HepG2 (cell line): ENCODE results near the gene RIIAD1. TPM values are rescaled to one million over a fixed set of nuclear protein-coding genes. Genes with fewer than 3 reads are reported as not detected.

ENCODE experiments used
- ATAC-seq: fragments of 200-7000 bp; cut with Tn5 transposase; 3 replicates; pipeline ENCODE4 v1.9.1; 2020; ENCODE audit warnings: mild to moderate bottlenecking, moderate library complexity
- BruUV-seq: library from RNA; stranded (reverse); fragments of 400-500 nt; replicated peaks from 2 replicates; lab custom pipeline; 2021; lab: Mats Ljungman, UMichigan
- CTCF ChIA-PET: fragments of 300-600 bp; formaldehyde crosslinking; extraction: SDS; loops from one replicate; lab custom pipeline; 2021; ENCODE audit warnings: low total read pairs, inconsistent platforms, low intra/inter-chr PET ratio; lab: Yijun Ruan, JAX
- POLR2A ChIA-PET: fragments of 350-600 bp; sonication (Branson Sonifier 250); formaldehyde crosslinking; loops from one replicate; lab custom pipeline; 2020; ENCODE audit warnings: antibody characterized with exemption, inconsistent platforms; lab: Yijun Ruan, JAX
- DNase-seq: peaks from one replicate; pipeline ENCODE4 v3.0.0-alpha.2; 2015; ENCODE audit warnings: low spot score
- FAIRE-seq: peaks from 3 replicates; lab custom pipeline; 2011; peaks lifted over from hg19 to GRCh38; lab: Jason Lieb, UNC
- H2AFZ ChIP-seq: one replicate; pipeline ENCODE4 v1.6.1; 2011; ENCODE audit warnings: low read length, inconsistent platforms
- H3K27ac ChIP-seq: fragments of 300-600 bp; 3 replicates; pipeline ENCODE4 v1.8.0; 2011; ENCODE audit warnings: mixed run types, mild to moderate bottlenecking, mixed read lengths, low read length, inconsistent platforms; ENCODE audit not compliant: insufficient read depth; ENCODE audit errors: extremely low read length
- H3K27me3 ChIP-seq, 2 experiments: fragments of 200-600 bp in 1 of 2; 2 replicates in 1 of 2; 3 replicates in 1 of 2; pipeline versions ENCODE4 v1.6.0 to v1.8.0; 2011; ENCODE audit warnings: low read length in 2 of 2, mild to moderate bottlenecking in 2 of 2, moderate library complexity in 2 of 2, inconsistent platforms in 1 of 2; ENCODE audit not compliant: insufficient read depth in 2 of 2, control insufficient read depth in 1 of 2
- H3K36me3 ChIP-seq, 2 experiments: fragments of 200-600 bp in 1 of 2; replicated peaks in 1 of 2; 2 replicates in 1 of 2; 3 replicates in 1 of 2; pipeline versions ENCODE4 v1.5.1 to v1.8.0; 2011; ENCODE audit warnings: low read length in 2 of 2, inconsistent platforms in 1 of 2; ENCODE audit not compliant: insufficient read depth in 2 of 2, control insufficient read depth in 1 of 2
- H3K4me1 ChIP-seq: 2 replicates; pipeline ENCODE4 v1.5.1; 2012; ENCODE audit warnings: low read length, inconsistent platforms; ENCODE audit not compliant: insufficient read depth
- H3K4me2 ChIP-seq: 2 replicates; pipeline ENCODE4 v1.6.0; 2011; ENCODE audit warnings: low read depth, low read length, inconsistent platforms
- H3K4me3 ChIP-seq, 3 experiments: fragments of 200-600 bp in 1 of 3; sonication (generic), shearing (Covaris generic) in 1 of 3; replicated peaks in 1 of 3; 2 replicates each; pipeline ENCODE4 v1.5.1; 2011 to 2016; ENCODE audit warnings: low read length in 3 of 3, inconsistent platforms in 2 of 3, low read depth in 2 of 3, mild to moderate bottlenecking in 2 of 3, control low read depth in 1 of 3, mixed read lengths in 1 of 3; ENCODE audit not compliant: insufficient read depth in 1 of 3
- H3K79me2 ChIP-seq: one replicate; pipeline ENCODE4 v1.6.1; 2011; ENCODE audit warnings: low read length, inconsistent platforms; ENCODE audit not compliant: insufficient read depth
- H3K9ac ChIP-seq: 2 replicates; pipeline ENCODE4 v1.6.0; 2011; ENCODE audit warnings: mild to moderate bottlenecking, low read depth, low read length, inconsistent platforms; ENCODE audit not compliant: insufficient read depth
- H3K9me3 ChIP-seq: 2 replicates; pipeline ENCODE4 v1.5.1; 2012; ENCODE audit warnings: mild to moderate bottlenecking, low read length
- H4K20me1 ChIP-seq: 2 replicates; pipeline ENCODE4 v1.6.0; 2011; ENCODE audit warnings: inconsistent platforms, mild to moderate bottlenecking, low read length, moderate library complexity; ENCODE audit not compliant: insufficient read depth
- THYN1 ChIP-seq: sonication (generic); formaldehyde crosslinking; IDR thresholded peaks from 2 replicates; pipeline ENCODE4 v1.8.1; 2023; ENCODE audit warnings: low read depth, mild to moderate bottlenecking, moderate library complexity, missing genetic modification reagents, borderline replicate concordance
- ZNF263 ChIP-seq: sonication (generic); formaldehyde crosslinking; IDR thresholded peaks from 2 replicates; pipeline ENCODE4 v1.4.0; 2020; ENCODE audit warnings: missing genetic modification reagents
- WGBS: methylation state at CpG from one replicate; pipeline ENCODE4 v1.1.6; 2017; ENCODE audit warnings: low lambda C conversion rate; 5-methylcytosine and 5-hydroxymethylcytosine counted together
- in situ Hi-C: cut with HindIII; loops from 2 replicates; pipeline ENCODE4 v1.10.0; 2017; ENCODE audit warnings: low pct_unique_long_range_greater_than_20kb; ENCODE audit not compliant: extremely low pct_ligation_motif_present
- intact Hi-C: fragments of 100-400 bp; cut with micrococcal nuclease; formaldehyde crosslinking; loops from one replicate; pipeline ENCODE4 v1.10.0; 2022; ENCODE audit not compliant: unreplicated experiment
- polyA plus RNA-seq, 8 experiments: library from polyadenylated mRNA; depleted of rRNA in 3 of 8; stranded (reverse) in 7 of 8; unstranded in 1 of 8; fragments of >200 nt; fragmentation: Illumina TruSeq in 4 of 8; extraction: Trizol in 4 of 8; gene quantifications; 2 replicates each; pipeline versions ENCODE4 v1.2.1 to v1.2.3, GENCODE V29; 2011 to 2016; ENCODE audit warnings: low read depth in 4 of 8, missing spikeins in 1 of 8, mixed read lengths in 1 of 8; ENCODE audit not compliant: insufficient read depth in 1 of 8
- total RNA-seq, 5 experiments: library from RNA; depleted of rRNA; stranded (reverse); fragments of >200 nt; fragmentation: Illumina TruSeq; extraction: Trizol; gene quantifications; 2 replicates each; pipeline ENCODE4 v1.2.3, GENCODE V29; 2016; ENCODE audit warnings: low read depth in 1 of 5
- TF ChIP-seq, protein P1 (sequence below), 2 experiments: IDR thresholded peaks; 2 replicates each; pipeline ENCODE4 v1.6.1; 2011 to 2012; ENCODE audit warnings: low read length in 2 of 2, borderline replicate concordance in 1 of 2, low read depth in 1 of 2, mild to moderate bottlenecking in 1 of 2, moderate library complexity in 1 of 2
- TF ChIP-seq, protein P2 (sequence below): sonication (generic); formaldehyde crosslinking; conservative IDR thresholded peaks from 2 replicates; pipeline ENCODE4 v1.8.0; 2022; ENCODE audit warnings: mild to moderate bottlenecking, moderate library complexity, missing genetic modification reagents

Gene RIIAD1
- total and polyA plus RNA-seq, 2 of the 13 experiments (the other 11 are each of a cell fraction or from before 2014, with no cell fraction given), result not detected

- ATAC-seq (no peak), DNase-seq (no peak), FAIRE-seq (no peak)
- intact Hi-C loops, result no loop called here
- H3K9me3 ChIP-seq, result no peaks in the 10 kb centered on the region
- no peak overlapping the region for H3K4me2 ChIP-seq
- in situ Hi-C loops, result loop anchor here (10.0 kb wide), 1 partner anchor 120 kb away; the partner anchor contains the start of genes C2CD4D and RORC
- H3K4me3 ChIP-seq, result no peak overlapping the region
- CTCF ChIA-PET, result no interaction called here
- no TSS peak for BruUV-seq
- H3K27ac ChIP-seq, result no peak overlapping the region
- no peak overlapping the region for H3K9ac ChIP-seq
- no peaks in the 10 kb centered on the region for H3K79me2 ChIP-seq
- H3K4me1 ChIP-seq, result peaks cover 48% of the 10 kb centered on the region
- no peaks in the 10 kb centered on the region for H4K20me1 ChIP-seq
- H3K36me3 ChIP-seq, result no peaks in the 10 kb centered on the region
- WGBS, result 40% methylated on average over 10 of the region's 10 CpGs
- POLR2A ChIA-PET, result no interaction called here
- no peak overlapping the region for H2AFZ ChIP-seq
- peaks cover 0 to 29% of the 10 kb centered on the region in 2 experiments; a peak in 4 of 5 replicates for H3K27me3 ChIP-seq
- no peak for TF ChIP-seq THYN1 (CRISPR knock-in tag)
- TF ChIP-seq ZNF263 (CRISPR knock-in tag), result 0 out of 2 replicates have a peak, but pooled peaks have one; percentile 25
- TF ChIP-seq, protein P1, sequence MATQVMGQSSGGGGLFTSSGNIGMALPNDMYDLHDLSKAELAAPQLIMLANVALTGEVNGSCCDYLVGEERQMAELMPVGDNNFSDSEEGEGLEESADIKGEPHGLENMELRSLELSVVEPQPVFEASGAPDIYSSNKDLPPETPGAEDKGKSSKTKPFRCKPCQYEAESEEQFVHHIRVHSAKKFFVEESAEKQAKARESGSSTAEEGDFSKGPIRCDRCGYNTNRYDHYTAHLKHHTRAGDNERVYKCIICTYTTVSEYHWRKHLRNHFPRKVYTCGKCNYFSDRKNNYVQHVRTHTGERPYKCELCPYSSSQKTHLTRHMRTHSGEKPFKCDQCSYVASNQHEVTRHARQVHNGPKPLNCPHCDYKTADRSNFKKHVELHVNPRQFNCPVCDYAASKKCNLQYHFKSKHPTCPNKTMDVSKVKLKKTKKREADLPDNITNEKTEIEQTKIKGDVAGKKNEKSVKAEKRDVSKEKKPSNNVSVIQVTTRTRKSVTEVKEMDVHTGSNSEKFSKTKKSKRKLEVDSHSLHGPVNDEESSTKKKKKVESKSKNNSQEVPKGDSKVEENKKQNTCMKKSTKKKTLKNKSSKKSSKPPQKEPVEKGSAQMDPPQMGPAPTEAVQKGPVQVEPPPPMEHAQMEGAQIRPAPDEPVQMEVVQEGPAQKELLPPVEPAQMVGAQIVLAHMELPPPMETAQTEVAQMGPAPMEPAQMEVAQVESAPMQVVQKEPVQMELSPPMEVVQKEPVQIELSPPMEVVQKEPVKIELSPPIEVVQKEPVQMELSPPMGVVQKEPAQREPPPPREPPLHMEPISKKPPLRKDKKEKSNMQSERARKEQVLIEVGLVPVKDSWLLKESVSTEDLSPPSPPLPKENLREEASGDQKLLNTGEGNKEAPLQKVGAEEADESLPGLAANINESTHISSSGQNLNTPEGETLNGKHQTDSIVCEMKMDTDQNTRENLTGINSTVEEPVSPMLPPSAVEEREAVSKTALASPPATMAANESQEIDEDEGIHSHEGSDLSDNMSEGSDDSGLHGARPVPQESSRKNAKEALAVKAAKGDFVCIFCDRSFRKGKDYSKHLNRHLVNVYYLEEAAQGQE (IDR thresholded peaks at IDR 0.05; ENCODE audit: borderline replicate concordance in 1 of 2, low read depth in 1 of 2, low read length in 2 of 2), result peak; percentile 32 to 84
- TF ChIP-seq, protein P2, sequence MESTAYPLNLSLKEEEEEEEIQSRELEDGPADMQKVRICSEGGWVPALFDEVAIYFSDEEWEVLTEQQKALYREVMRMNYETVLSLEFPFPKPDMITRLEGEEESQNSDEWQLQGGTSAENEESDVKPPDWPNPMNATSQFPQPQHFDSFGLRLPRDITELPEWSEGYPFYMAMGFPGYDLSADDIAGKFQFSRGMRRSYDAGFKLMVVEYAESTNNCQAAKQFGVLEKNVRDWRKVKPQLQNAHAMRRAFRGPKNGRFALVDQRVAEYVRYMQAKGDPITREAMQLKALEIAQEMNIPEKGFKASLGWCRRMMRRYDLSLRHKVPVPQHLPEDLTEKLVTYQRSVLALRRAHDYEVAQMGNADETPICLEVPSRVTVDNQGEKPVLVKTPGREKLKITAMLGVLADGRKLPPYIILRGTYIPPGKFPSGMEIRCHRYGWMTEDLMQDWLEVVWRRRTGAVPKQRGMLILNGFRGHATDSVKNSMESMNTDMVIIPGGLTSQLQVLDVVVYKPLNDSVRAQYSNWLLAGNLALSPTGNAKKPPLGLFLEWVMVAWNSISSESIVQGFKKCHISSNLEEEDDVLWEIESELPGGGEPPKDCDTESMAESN (CRISPR knock-in tag), result no peak
Observed at GRCh38 chr1:151714820-151715725, 6.2 kb upstream of the RIIAD1 start.
